Activated CD4-positive, alpha-beta T cell treated with anti-CD3 and anti-CD28 coated beads for 36 hours (primary cell): ENCODE data around the gene APOA1. TPM values are rescaled to one million over a fixed set of nuclear protein-coding genes. Genes with fewer than 3 reads are reported as not detected.

Experiments used
- ATAC-seq: fragments of 200-7000 bp; cut with Tn5 transposase; one replicate; pipeline ENCODE4 v1.10.0; 2021; ENCODE audit warnings: mild to moderate bottlenecking, moderate library complexity
- CTCF ChIA-PET: fragments of 350-600 bp; sonication (Branson Sonifier 250); formaldehyde crosslinking; loops from one replicate; lab custom pipeline; 2021; ENCODE audit warnings: antibody characterized with exemption; lab: Charles Lee
- POLR2A ChIA-PET: fragments of 350-600 bp; sonication (Branson Sonifier 250); formaldehyde crosslinking; loops from one replicate; lab custom pipeline; 2021; ENCODE audit warnings: antibody characterized with exemption, inconsistent platforms; lab: Charles Lee
- DNase-seq: peaks from one replicate; pipeline ENCODE4 v3.0.0-alpha.2; 2020
- H3K27ac Mint-ChIP-seq: one replicate; pipeline ENCODE4 v1.8.0; 2021; ENCODE audit warnings: mixed read lengths
- H3K27me3 Mint-ChIP-seq: one replicate; pipeline ENCODE4 v1.8.0; 2021; ENCODE audit warnings: mixed read lengths
- H3K36me3 Mint-ChIP-seq: one replicate; pipeline ENCODE4 v1.8.0; 2021; ENCODE audit warnings: low read depth, mixed read lengths
- H3K4me1 Mint-ChIP-seq: one replicate; pipeline ENCODE4 v1.8.0; 2021; ENCODE audit warnings: mixed read lengths
- H3K4me3 Mint-ChIP-seq: one replicate; pipeline ENCODE4 v1.8.0; 2021; ENCODE audit warnings: mild to moderate bottlenecking, moderate library complexity, mixed read lengths
- H3K9me3 Mint-ChIP-seq: one replicate; pipeline ENCODE4 v1.8.0; 2021; ENCODE audit warnings: low read depth, mixed read lengths
- intact Hi-C, 2 experiments: fragments of 100-400 bp; cut with DNase I in 1 of 2; cut with micrococcal nuclease in 1 of 2; formaldehyde crosslinking; loops; one replicate each; pipeline versions ENCODE4 v1.14.2 to v1.15.1; 2022 to 2024; cut with DNase I, micrococcal nuclease
- total RNA-seq, 2 experiments: library from RNA; stranded (reverse); gene quantifications; one replicate each; pipeline ENCODE4 v1.2.3, GENCODE V29; 2021

The APOA1 gene
- total RNA-seq, 2 experiments from 2014 or later: not detected

DNA sequence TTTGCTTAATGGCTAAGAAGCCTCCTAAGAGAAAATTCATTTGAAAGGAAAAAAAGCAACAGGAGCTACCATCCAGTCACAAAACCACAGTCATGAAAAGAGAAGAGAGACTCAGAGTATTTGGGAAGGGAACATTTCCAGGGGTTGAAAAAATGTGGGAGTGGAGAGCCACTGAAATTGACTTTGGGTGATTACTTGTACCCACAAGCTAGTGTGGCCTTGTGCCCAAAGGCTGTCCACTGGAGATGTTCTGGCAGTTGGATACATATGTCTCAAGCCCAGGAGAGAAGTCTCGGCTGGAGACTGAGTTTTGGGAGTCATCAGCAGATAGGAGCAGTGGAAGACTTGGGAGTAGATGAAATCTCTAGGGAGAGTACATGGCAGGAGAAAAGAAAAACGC lies 42.6 kb downstream of the APOA1 start:
- Mint-ChIP-seq H3K27me3 (peaks cover 3% of the 10 kb centered on the region), H3K4me3 (no peak overlapping the region), H3K36me3 (no peaks in the 10 kb centered on the region), H3K27ac (no peak overlapping the region), H3K9me3 (no peaks in the 10 kb centered on the region), H3K4me1 (peaks cover 8% of the 10 kb centered on the region)
- ChIA-PET POLR2A (no interaction called here), CTCF (interaction anchor here (0.7 to 6.4 kb wide), 5 partner anchors 41 to 492 kb away, joined by 3 to 72 read pairs (median 4); partner anchors contain the start of gene APOA1)
- ATAC-seq (no peak), DNase-seq (no peak)
- intact Hi-C loops: loop anchor here in 1 of 2 experiments (5.0 kb wide), 1 partner anchor 432 kb away; no protein-coding TSS in a partner anchor

DNA sequence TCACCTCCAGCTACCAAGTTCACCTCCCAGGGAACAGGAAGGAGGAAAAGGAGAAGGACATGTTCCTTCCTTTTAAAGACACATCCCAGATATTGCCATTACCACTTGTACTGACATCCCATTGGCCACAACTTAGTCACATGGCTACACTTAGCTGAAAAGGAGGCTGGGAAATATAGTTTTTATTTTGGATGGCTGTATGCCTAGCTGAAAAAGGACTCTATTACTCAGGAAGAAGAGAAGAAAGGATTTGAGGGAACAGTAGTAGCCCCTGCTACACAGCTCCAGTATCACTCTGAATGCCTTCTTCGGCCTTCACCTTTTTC lies 43.7 kb downstream of the APOA1 start:
- intact Hi-C loops: loop anchor here in 1 of 2 experiments (5.0 kb wide), 1 partner anchor 434 kb away; no protein-coding TSS in a partner anchor
- CTCF ChIA-PET: interaction anchor here (0.6 to 6.4 kb wide), 4 partner anchors 28 to 312 kb away, joined by 4 to 72 read pairs (median 14); partner anchors contain the start of gene APOA1
- POLR2A ChIA-PET: no interaction called here

DNA sequence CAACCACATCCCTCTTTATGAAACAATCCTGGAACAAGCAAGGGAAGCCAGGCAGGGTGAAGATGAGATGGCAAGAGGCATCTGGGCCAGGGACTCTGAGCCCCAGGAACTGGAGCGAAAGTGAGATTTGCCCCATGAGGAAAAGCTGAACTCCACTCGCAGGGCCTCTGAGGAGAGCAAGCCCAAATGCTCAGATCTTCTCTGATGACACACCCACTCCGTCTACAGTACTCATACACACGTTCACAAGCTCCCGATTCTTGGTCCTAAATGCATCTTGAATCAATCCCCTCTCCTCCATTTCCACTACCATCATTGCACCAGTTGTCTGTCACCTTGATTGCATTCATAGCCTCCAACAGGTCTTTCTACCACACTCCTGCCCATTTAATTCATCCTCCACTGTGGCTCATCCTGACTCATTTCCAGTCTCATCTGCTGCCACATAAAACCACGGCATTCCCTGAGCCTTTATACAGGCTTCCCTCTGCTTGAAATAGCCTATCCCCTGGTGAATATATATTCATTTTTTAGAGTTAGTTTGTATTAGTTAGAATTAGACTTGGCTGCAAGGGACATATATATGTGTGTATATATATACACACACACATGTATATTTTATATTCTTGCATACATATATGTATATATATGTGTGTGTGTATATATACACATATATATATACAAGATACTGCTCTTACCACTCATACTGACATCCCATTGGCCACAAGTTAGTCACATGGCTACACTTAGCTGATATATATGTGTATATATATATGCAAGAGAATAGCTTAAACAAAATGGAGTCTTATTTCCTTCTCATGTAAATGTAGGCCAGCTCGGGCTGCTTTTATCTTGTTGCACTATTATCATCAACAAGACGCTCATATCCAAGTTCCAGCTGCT lies 44.3 kb downstream of the APOA1 start:
- Mint-ChIP-seq H3K4me1 (peaks cover 11% of the 10 kb centered on the region), H3K4me3 (no peak overlapping the region), H3K27me3 (no peaks in the 10 kb centered on the region), H3K9me3 (no peaks in the 10 kb centered on the region), H3K36me3 (no peaks in the 10 kb centered on the region), H3K27ac (no peak overlapping the region)
- CTCF ChIA-PET: interaction anchor here (0.6 to 6.4 kb wide), 6 partner anchors 13 to 313 kb away, joined by 3 to 72 read pairs (median 8); partner anchors contain the start of gene APOA1
- intact Hi-C loops: loop anchor here in 1 of 2 experiments (5.0 kb wide), 1 partner anchor 434 kb away; no protein-coding TSS in a partner anchor
- no peak for ATAC-seq
- no peak for DNase-seq
- POLR2A ChIA-PET: no interaction called here

More for the DNA sequence above, 43.7 kb downstream of the APOA1 start:
- no peak overlapping the region for H3K4me3 Mint-ChIP-seq
- no peak for DNase-seq
- ATAC-seq: no peak
- H3K27ac Mint-ChIP-seq: no peak overlapping the region
- H3K27me3 Mint-ChIP-seq: no peaks in the 10 kb centered on the region
- H3K9me3 Mint-ChIP-seq: no peaks in the 10 kb centered on the region
- H3K4me1 Mint-ChIP-seq: peaks cover 8% of the 10 kb centered on the region
- no peaks in the 10 kb centered on the region for H3K36me3 Mint-ChIP-seq

DNA sequence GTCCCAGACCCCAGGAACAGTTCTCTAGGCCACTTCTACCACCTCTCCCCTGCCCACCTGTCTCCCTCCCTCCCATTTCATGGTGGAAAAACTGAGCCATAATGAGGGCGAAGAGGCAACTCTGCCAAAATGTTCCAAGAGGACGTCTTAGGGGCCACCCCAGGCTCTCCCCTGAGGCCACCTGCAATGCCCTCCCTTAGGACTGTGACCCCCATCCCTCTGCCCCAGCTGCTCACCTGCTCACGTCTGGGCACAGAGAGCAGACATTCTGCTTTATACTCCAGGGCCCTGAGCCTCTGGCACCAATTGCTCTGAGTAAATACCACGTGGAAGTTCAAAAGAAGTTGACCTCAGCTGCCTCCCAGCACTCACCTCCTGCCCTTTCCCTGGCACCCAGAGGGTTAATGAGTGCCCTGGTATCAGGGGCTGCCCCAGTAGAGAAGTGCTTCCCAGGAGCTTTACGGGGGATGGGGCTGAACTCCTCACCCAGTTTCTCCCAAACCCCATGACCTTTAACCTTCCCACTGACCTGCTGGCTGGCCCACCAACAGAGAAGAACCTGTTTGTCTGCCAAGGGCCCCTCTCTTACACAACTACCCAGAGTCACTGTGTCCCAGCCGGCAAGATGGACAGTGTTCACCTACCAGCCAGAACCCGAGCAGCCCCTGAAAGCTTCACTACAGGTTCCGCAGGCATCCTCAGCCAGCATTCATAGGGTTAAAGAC lies 45.1 kb downstream of the APOA1 start:
- ATAC-seq (no peak), DNase-seq (no peak)
- no peak overlapping the region for H3K27ac Mint-ChIP-seq
- no peaks in the 10 kb centered on the region for H3K27me3 Mint-ChIP-seq
- no peak overlapping the region for H3K4me3 Mint-ChIP-seq
- CTCF ChIA-PET: interaction anchor here (1.2 to 6.5 kb wide), 9 partner anchors 9 to 314 kb away, joined by 4 to 89 read pairs (median 10); partner anchors contain the start of gene APOA1
- H3K36me3 Mint-ChIP-seq: peaks cover 1% of the 10 kb centered on the region
- H3K9me3 Mint-ChIP-seq: no peaks in the 10 kb centered on the region
- POLR2A ChIA-PET: no interaction called here
- H3K4me1 Mint-ChIP-seq: peaks cover 11% of the 10 kb centered on the region
- intact Hi-C loops: loop anchor here in 1 of 2 experiments (5.0 kb wide), 1 partner anchor 435 kb away; no protein-coding TSS in a partner anchor

DNA sequence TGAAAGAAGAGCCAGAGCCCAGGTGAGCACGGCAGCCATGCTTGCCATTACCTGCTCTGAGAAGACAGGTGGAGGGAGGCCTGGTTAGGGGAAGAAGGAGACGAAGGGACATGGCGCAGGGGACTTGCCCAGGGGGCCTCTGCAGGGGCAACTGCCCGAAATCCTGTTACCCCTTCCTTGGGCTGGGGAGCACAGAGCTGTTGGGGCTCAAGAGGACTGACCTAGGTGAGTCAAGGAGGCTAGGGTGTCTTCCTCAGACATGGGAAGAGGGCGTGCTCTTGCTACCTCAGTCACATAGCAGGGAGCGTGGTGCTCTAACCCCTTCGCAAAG lies 45.6 kb downstream of the APOA1 start, which contains the start of gene APOA5:
APOA5 (minus strand) TSS at position 67 of the 331 bp plus-strand sequence; CDS start at position 48, 19 bp downstream.
- Mint-ChIP-seq H3K9me3 (no peaks in the 10 kb centered on the region), H3K4me1 (peaks cover 16% of the 10 kb centered on the region), H3K27ac (no peak within 1 kb of the TSS), H3K36me3 (peaks cover 7% of the 10 kb centered on the region), H3K27me3 (no peaks in the 10 kb centered on the region), H3K4me3 (no peak within 1 kb of the TSS)
- ATAC-seq: no peak
- intact Hi-C loops: loop anchor here (1.0 to 5.0 kb wide), 3 partner anchors 45 to 436 kb away; no protein-coding TSS in a partner anchor
- ChIA-PET POLR2A (interaction anchor here (0.5 to 1.1 kb wide), 3 partner anchors 44 to 438 kb away, joined by 3 to 6 read pairs (median 5); no protein-coding TSS in a partner anchor), CTCF (interaction anchor here (0.6 to 6.5 kb wide), 37 partner anchors 9 to 439 kb away, joined by 3 to 89 read pairs (median 4); partner anchors contain the start of genes APOA1 and BUD13)
- no peak for DNase-seq

DNA sequence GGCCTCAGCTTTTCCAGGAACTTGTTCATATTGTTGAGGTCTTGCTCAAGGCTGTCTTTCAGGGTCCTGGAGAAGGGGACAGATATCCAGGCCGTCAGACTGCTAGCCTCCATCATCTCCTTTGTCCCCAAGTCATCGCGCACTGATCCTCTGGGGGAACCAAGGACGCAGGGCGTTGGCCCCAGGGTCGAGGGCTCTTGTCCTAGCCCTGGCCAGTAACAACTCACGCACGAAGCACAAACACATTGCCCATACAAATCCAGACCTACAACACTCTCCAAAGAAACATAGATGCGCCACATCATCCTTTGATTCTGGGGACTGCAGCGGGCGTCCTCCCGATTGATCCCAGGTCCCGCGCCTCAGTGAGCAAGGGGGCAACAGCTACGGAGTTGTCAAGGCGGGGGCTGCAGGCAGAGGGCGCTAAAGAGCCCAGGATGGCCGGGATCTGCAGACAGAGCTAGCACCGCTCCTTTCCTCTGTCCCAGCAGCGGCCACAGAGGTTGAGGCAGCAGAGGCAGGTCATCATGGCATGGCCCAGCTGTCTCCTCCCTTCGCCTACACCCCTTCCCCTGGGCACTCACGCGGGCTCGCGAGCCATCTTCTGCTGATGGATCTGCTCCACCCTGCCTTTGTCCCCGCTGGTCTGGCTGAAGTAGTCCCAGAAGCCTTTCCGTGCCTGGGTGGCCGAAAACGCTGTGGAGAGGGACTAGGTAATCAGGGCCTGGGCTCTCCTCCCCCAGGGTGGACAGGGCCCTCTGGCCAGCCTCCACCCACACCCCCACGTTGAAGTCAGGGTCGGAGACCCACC lies 46.2 kb downstream of the APOA1 start:
- no peaks in the 10 kb centered on the region for H3K27me3 Mint-ChIP-seq
- POLR2A ChIA-PET: interaction anchor here (0.5 to 1.1 kb wide), 3 partner anchors 44 to 439 kb away, joined by 3 to 6 read pairs (median 5); no protein-coding TSS in a partner anchor
- CTCF ChIA-PET: interaction anchor here (0.5 to 6.5 kb wide), 46 partner anchors 8 to 1262 kb away, joined by 3 to 89 read pairs (median 3); partner anchors contain the start of genes APOA1, BUD13 and SIK3

DNA sequence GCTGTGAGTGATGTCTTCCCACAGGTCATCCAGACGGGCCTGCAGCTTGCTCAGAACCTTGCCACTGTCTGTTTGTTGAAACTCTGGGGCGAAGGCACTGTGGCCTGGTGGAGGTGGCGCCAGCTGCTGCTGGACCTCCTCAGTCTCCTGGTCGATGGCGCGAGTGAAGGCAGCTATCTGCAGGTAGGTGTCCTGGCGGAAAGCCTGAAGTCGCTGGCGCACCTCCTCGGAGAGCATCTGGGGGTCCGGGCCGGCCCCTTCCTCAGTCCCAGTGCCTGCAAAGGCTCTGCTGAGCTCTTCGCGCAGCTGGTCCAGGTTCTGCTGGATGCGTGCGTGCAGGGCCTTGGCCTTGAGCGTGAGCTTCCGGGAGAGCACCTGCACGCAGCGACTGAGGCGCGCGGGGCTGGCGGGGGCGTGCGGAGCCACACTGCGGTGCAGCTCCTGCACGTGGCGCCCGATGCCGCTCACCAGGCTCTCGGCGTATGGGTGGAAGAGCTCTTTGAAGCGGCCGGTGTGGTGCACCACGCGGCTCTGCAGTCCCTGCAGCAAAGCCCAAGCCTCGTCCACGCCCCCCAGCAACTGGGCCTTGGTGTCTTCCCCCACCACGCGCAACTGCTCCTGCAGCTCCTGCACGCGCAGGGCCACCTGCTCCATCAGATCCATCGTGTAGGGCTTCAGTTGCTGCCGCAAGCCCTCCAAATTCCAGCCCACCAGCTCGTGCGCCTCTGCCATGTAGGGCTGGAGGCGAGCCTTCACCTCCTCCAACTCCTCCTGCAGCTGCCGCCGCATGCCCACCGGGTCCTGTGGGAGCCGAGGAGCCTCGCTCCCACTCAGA lies 47.0 kb downstream of the APOA1 start:
- Mint-ChIP-seq H3K36me3 (peaks cover 21% of the 10 kb centered on the region), H3K4me1 (peaks cover 30% of the 10 kb centered on the region), H3K27me3 (no peaks in the 10 kb centered on the region), H3K9me3 (no peaks in the 10 kb centered on the region), H3K4me3 (no peak overlapping the region), H3K27ac (no peak overlapping the region)
- DNase-seq (no peak), ATAC-seq (no peak)
- CTCF ChIA-PET: interaction anchor here (0.5 to 6.5 kb wide), 37 partner anchors 8 to 1263 kb away, joined by 3 to 89 read pairs (median 4); partner anchors contain the start of genes APOA1, BUD13 and SIK3
- POLR2A ChIA-PET: interaction anchor here (1.0 to 1.1 kb wide), 2 partner anchors 45 to 440 kb away, joined by 3 to 5 read pairs; no protein-coding TSS in a partner anchor
- intact Hi-C loops: loop anchor here (1.0 to 5.0 kb wide), 3 partner anchors 46 to 437 kb away; no protein-coding TSS in a partner anchor

More for the DNA sequence above, 46.2 kb downstream of the APOA1 start:
- no peaks in the 10 kb centered on the region for H3K9me3 Mint-ChIP-seq
- peaks cover 12% of the 10 kb centered on the region for H3K36me3 Mint-ChIP-seq
- H3K27ac Mint-ChIP-seq: no peak overlapping the region
- H3K4me1 Mint-ChIP-seq: peaks cover 22% of the 10 kb centered on the region
- ATAC-seq: peak; percentile 74
- intact Hi-C loops: loop anchor here (1.0 to 5.0 kb wide), 3 partner anchors 45 to 436 kb away; no protein-coding TSS in a partner anchor
- DNase-seq: peak; percentile 88
- H3K4me3 Mint-ChIP-seq: no peak overlapping the region

DNA sequence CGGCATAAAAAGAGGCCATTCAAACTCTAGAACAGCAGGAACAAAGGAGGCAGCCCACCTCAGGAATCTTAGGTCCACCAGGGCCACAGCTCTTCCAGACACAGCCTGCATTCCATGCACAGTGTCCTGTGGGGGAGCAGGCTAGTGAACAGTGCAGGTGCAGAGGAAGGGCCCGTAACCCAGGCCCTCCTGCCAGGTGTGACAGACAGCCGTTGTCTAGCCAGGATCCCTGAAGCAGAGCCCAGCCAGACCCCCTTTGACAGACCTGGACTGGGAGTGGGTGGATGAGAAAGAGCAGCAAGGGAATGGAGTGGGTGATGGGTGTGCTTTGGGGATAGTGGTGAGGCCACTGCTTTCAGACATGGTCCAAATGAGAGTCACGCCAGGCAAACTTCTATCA lies 48.4 kb downstream of the APOA1 start:
- POLR2A ChIA-PET: no interaction called here
- H3K27ac Mint-ChIP-seq: no peak overlapping the region
- H3K9me3 Mint-ChIP-seq: no peaks in the 10 kb centered on the region
- H3K4me3 Mint-ChIP-seq: no peak overlapping the region
- CTCF ChIA-PET: interaction anchor here (0.7 to 6.5 kb wide), 7 partner anchors 13 to 317 kb away, joined by 3 to 89 read pairs (median 21); partner anchors contain the start of genes APOA1 and BUD13
- H3K27me3 Mint-ChIP-seq: no peaks in the 10 kb centered on the region
- peaks cover 33% of the 10 kb centered on the region for H3K36me3 Mint-ChIP-seq
- DNase-seq: no peak
- peaks cover 44% of the 10 kb centered on the region for H3K4me1 Mint-ChIP-seq
- ATAC-seq: no peak
- intact Hi-C loops: loop anchor here (1.0 to 5.0 kb wide), 6 partner anchors 16 to 437 kb away; partner anchors contain the start of genes PAFAH1B2 (in 1 of the 2) and SIK3 (in 1 of the 2)

DNA sequence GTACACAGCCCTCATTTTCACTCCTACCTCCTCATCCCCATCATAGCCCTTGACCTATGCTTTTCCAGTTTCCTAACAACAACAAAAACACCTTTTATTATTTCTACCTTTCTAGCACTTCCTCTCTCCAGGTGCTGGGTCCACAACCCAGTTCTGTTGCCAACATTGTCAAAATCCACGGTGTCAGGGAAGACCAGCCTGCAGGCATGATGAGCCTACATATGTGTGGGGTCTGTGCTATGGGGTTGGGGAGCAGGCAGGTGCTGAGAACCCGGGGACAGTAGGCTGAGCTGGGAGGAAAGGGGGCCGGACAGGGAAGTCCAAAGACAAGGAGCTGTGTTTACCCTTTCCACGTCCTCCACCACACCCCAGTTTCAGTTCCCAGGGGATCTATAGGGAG lies 48.9 kb downstream of the APOA1 start:
- Mint-ChIP-seq H3K27ac (peak overlapping the region; percentile 86), H3K36me3 (peaks cover 33% of the 10 kb centered on the region), H3K27me3 (no peaks in the 10 kb centered on the region), H3K4me3 (peak overlapping the region; percentile 96), H3K9me3 (no peaks in the 10 kb centered on the region), H3K4me1 (peaks cover 46% of the 10 kb centered on the region)
- CTCF ChIA-PET: interaction anchor here (1.0 to 6.5 kb wide), 3 partner anchors 12 to 66 kb away, joined by 3 to 89 read pairs (median 25); partner anchors contain the start of gene APOA1
- ATAC-seq (no peak), DNase-seq (no peak)
- POLR2A ChIA-PET: interaction anchor here (0.8 kb wide), 1 partner anchor 63 kb away, joined by 3 read pairs; no protein-coding TSS in a partner anchor
- intact Hi-C loops: loop anchor here (1.0 to 5.0 kb wide), 6 partner anchors 15 to 438 kb away; partner anchors contain the start of genes PAFAH1B2 (in 1 of the 2) and SIK3 (in 1 of the 2)
